Right atrium auricular region (tissue), 2 donors: ENCODE measurements around the gene ARG1. TPM values are rescaled to one million over a fixed set of nuclear protein-coding genes. Genes with fewer than 3 reads are reported as not detected.
"Not testable (repeated sequence)": the region's sequence is repeated elsewhere in the genome, so short reads cannot be mapped to it uniquely, and the experiment has no call there.

ENCODE experiments used
- DNase-seq: peaks from one replicate; pipeline ENCODE4 v3.0.0-alpha.2; 2019; ENCODE audit warnings: low spot score
- H3K27ac ChIP-seq, 2 donors: fragments of 200-600 bp; sonication (generic); 1 replicate in 1 of 2; 2 replicates in 1 of 2; pipeline ENCODE4 v1.5.1; 2016 to 2019
- H3K27me3 ChIP-seq, 2 donors: fragments of 200-600 bp; sonication (generic); one replicate each; pipeline versions ENCODE4 v1.5.1 to v1.6.0; 2017 to 2019
- H3K36me3 ChIP-seq: fragments of 200-600 bp; sonication (generic); one replicate; pipeline ENCODE4 v1.5.1; 2016
- H3K4me1 ChIP-seq, 2 donors: fragments of 200-600 bp; sonication (generic); one replicate each; pipeline versions ENCODE4 v1.5.1 to v1.6.0; 2017 to 2019
- H3K4me3 ChIP-seq, 2 donors: fragments of 200-600 bp; sonication (generic); 1 replicate in 1 of 2; 2 replicates in 1 of 2; pipeline ENCODE4 v1.5.1; 2017 to 2019; ENCODE audit warnings: mild to moderate bottlenecking in 1 of 2, moderate library complexity in 1 of 2
- H3K9me3 ChIP-seq, 2 donors: fragments of 200-600 bp; sonication (generic); one replicate each; pipeline ENCODE4 v1.5.1; 2019
- CTCF ChIP-seq, 2 donors: fragments of 200-600 bp; sonication (generic); IDR thresholded peaks; one replicate each; pipeline ENCODE4 v1.5.1; 2019; ENCODE audit warnings: antibody characterized with exemption in 2 of 2
- total RNA-seq, 2 donors: library from RNA; depleted of rRNA; stranded (reverse); fragments of >200 nt; gene quantifications; one replicate each; pipeline ENCODE4 v1.1.0, GENCODE V29; 2016

Gene ARG1
- 1 to 10 TPM in 1 of 2 donors, under 1 TPM in 1; 0.30 to 1.1 TPM for total RNA-seq

GRCh38 chr6:131572686-131573415 is at the start of gene ARG1:
ARG1 (plus strand) TSS chr6:131573226; CDS start chr6:131573283, 57 bp downstream.
- Histone ChIP-seq H3K36me3 (no peaks in the 10 kb centered on the region), H3K4me1 (no peaks in the 10 kb centered on the region), H3K4me3 (no peak within 1 kb of the TSS), H3K27ac (no peak within 1 kb of the TSS), H3K27me3 (no peaks in the 10 kb centered on the region), H3K9me3 (no peaks in the 10 kb centered on the region)
- no peak for TF ChIP-seq CTCF (IDR thresholded peaks at IDR 0.05)
- DNase-seq = no peak

GRCh38 chr6:131523988-131524673 is 48.9 kb upstream of the ARG1 start:
- Histone ChIP-seq H3K36me3 (no peaks in the 10 kb centered on the region), H3K4me3 (no peak overlapping the region), H3K27ac (no peak overlapping the region), H3K9me3 (no peaks in the 10 kb centered on the region), H3K4me1 (no peaks in the 10 kb centered on the region), H3K27me3 (no peaks in the 10 kb centered on the region)
- no peak for DNase-seq
- TF ChIP-seq CTCF (IDR thresholded peaks at IDR 0.05) = no peak

GRCh38 chr6:131524695-131525336 is 48.2 kb upstream of the ARG1 start:
- Histone ChIP-seq H3K27ac (no peak overlapping the region), H3K4me3 (no peak overlapping the region), H3K9me3 (no peaks in the 10 kb centered on the region), H3K27me3 (no peaks in the 10 kb centered on the region), H3K36me3 (no peaks in the 10 kb centered on the region), H3K4me1 (no peaks in the 10 kb centered on the region)
- DNase-seq = no peak
- TF ChIP-seq CTCF (IDR thresholded peaks at IDR 0.05) = no peak

GRCh38 chr6:131530936-131531335 is 42.1 kb upstream of the ARG1 start:
- not testable (repeated sequence) for H3K27me3 ChIP-seq, H3K4me1 ChIP-seq, DNase-seq, H3K9me3 ChIP-seq, H3K27ac ChIP-seq, H3K4me3 ChIP-seq, H3K36me3 ChIP-seq

GRCh38 chr6:131531681-131532080 is 41.3 kb upstream of the ARG1 start:
- H3K27ac ChIP-seq, H3K36me3 ChIP-seq, DNase-seq, H3K27me3 ChIP-seq, H3K4me1 ChIP-seq, H3K9me3 ChIP-seq, H3K4me3 ChIP-seq: not testable (repeated sequence)

GRCh38 chr6:131532580-131533039 is 40.4 kb upstream of the ARG1 start:
- DNase-seq = no peak
- Histone ChIP-seq H3K4me1 (no peaks in the 10 kb centered on the region), H3K4me3 (no peak overlapping the region), H3K27me3 (no peaks in the 10 kb centered on the region), H3K27ac (no peak overlapping the region), H3K9me3 (no peaks in the 10 kb centered on the region), H3K36me3 (no peaks in the 10 kb centered on the region)
- no peak for TF ChIP-seq CTCF (IDR thresholded peaks at IDR 0.05)

GRCh38 chr6:131538615-131539014 is 34.4 kb upstream of the ARG1 start:
- not testable (repeated sequence) for DNase-seq, H3K36me3 ChIP-seq, H3K27me3 ChIP-seq, H3K9me3 ChIP-seq, H3K27ac ChIP-seq, H3K4me3 ChIP-seq, H3K4me1 ChIP-seq
